GM23338 (cell line): ENCODE data around the gene COQ10B. TPM values are rescaled to one million over a fixed set of nuclear protein-coding genes. Genes with fewer than 3 reads are reported as not detected.
A peak's percentile ranks its signal among the peaks of the same experiment; 100 is the strongest.

Experiments
- ATAC-seq: fragments of 200-7000 bp; cut with Tn5 transposase; 3 replicates; pipeline ENCODE4 v1.9.1; 2020
- DNase-seq: peaks from one replicate; pipeline ENCODE4 v3.0.0-alpha.2; 2015; ENCODE audit warnings: low spot score
- H2AFZ ChIP-seq: fragments of 200-600 bp; sonication (generic); 2 replicates; pipeline ENCODE4 v1.8.0; 2016; ENCODE audit warnings: antibody characterized with exemption, mild to moderate bottlenecking, moderate library complexity
- H3F3A ChIP-seq: fragments of 200-600 bp; sonication (generic); replicated peaks from 2 replicates; pipeline ENCODE4 v1.8.0; 2017; ENCODE audit warnings: antibody characterized with exemption, mixed run types, low read depth
- H3K27ac ChIP-seq: fragments of 200-600 bp; sonication (generic); 2 replicates; pipeline ENCODE4 v1.6.1; 2016; ENCODE audit warnings: low read depth
- H3K27me3 ChIP-seq: fragments of 200-600 bp; sonication (generic); 2 replicates; pipeline ENCODE4 v1.8.0; 2016; ENCODE audit warnings: mild to moderate bottlenecking, mixed run types, moderate library complexity; ENCODE audit not compliant: insufficient read depth
- H3K36me3 ChIP-seq: fragments of 200-600 bp; sonication (generic); 2 replicates; pipeline ENCODE4 v1.8.0; 2016; ENCODE audit warnings: mild to moderate bottlenecking; ENCODE audit not compliant: insufficient read depth
- H3K4me1 ChIP-seq: fragments of 200-600 bp; sonication (generic); 2 replicates; pipeline ENCODE4 v1.8.0; 2016; ENCODE audit warnings: mild to moderate bottlenecking, moderate library complexity; ENCODE audit not compliant: insufficient read depth
- H3K4me2 ChIP-seq: fragments of 200-600 bp; sonication (generic); 2 replicates; pipeline ENCODE4 v1.7.1; 2017; ENCODE audit warnings: mixed run types
- H3K4me3 ChIP-seq: fragments of 200-600 bp; sonication (generic); 2 replicates; pipeline ENCODE4 v1.6.1; 2016; ENCODE audit warnings: mixed run types
- H3K79me2 ChIP-seq: fragments of 200-600 bp; sonication (generic); replicated peaks from 2 replicates; pipeline ENCODE4 v1.8.0; 2017; ENCODE audit warnings: mild to moderate bottlenecking; ENCODE audit not compliant: insufficient read depth
- H3K9me2 ChIP-seq: fragments of 200-600 bp; sonication (generic); 2 replicates; pipeline ENCODE4 v1.8.0; 2017; ENCODE audit not compliant: insufficient read depth
- H4K20me1 ChIP-seq: fragments of 200-600 bp; sonication (generic); replicated peaks from 2 replicates; pipeline ENCODE4 v1.8.0; 2017; ENCODE audit warnings: mild to moderate bottlenecking; ENCODE audit not compliant: insufficient read depth
- H3K27ac Mint-ChIP-seq: 2 replicates; pipeline ENCODE4 v1.8.0; 2020; ENCODE audit warnings: inconsistent platforms, mild to moderate bottlenecking, moderate library complexity, mixed read lengths
- H3K27me3 Mint-ChIP-seq: 3 replicates; pipeline ENCODE4 v1.8.0; 2022; ENCODE audit warnings: low read depth, mild to moderate bottlenecking, moderate library complexity, mixed read lengths, inconsistent platforms; ENCODE audit not compliant: insufficient read depth, poor library complexity
- H3K36me3 Mint-ChIP-seq: 3 replicates; pipeline ENCODE4 v1.8.0; 2021; ENCODE audit warnings: low read depth, mild to moderate bottlenecking, inconsistent platforms, moderate library complexity, mixed read lengths
- H3K4me1 Mint-ChIP-seq: 3 replicates; pipeline ENCODE4 v1.8.0; 2020; ENCODE audit warnings: mild to moderate bottlenecking, inconsistent platforms, mixed read lengths
- H3K4me3 Mint-ChIP-seq: 3 replicates; pipeline ENCODE4 v1.8.0; 2021; ENCODE audit warnings: moderate library complexity, mild to moderate bottlenecking, inconsistent platforms, mixed read lengths
- H3K9me3 Mint-ChIP-seq: 3 replicates; pipeline ENCODE4 v1.8.0; 2020; ENCODE audit warnings: moderate library complexity, mild to moderate bottlenecking, inconsistent platforms, mixed read lengths
- CREB1 ChIP-seq: fragments of 250-450 bp; sonication (Bioruptor Pico); IDR thresholded peaks from 2 replicates; pipeline ENCODE4 v1.5.0; 2020; ENCODE audit warnings: low read depth, mild to moderate bottlenecking, moderate library complexity
- EZH2phosphoT487 ChIP-seq: fragments of 200-600 bp; sonication (generic); IDR thresholded peaks from one replicate; pipeline ENCODE4 v1.8.1; 2018; ENCODE audit warnings: antibody characterized with exemption; ENCODE audit not compliant: unreplicated experiment
- JUNB ChIP-seq: IDR thresholded peaks from one replicate; pipeline ENCODE4 v1.6.1; 2016; ENCODE audit warnings: antibody characterized with exemption; ENCODE audit not compliant: unreplicated experiment
- POLR2AphosphoS5 ChIP-seq: IDR thresholded peaks from 2 replicates; pipeline ENCODE4 v1.6.1; 2016; ENCODE audit warnings: antibody characterized with exemption, low read depth
- STAT1 ChIP-seq: IDR thresholded peaks from one replicate; pipeline ENCODE4 v1.6.1; 2016; ENCODE audit warnings: antibody characterized with exemption; ENCODE audit not compliant: unreplicated experiment
- polyA plus RNA-seq: library from polyadenylated mRNA; unstranded; fragments of >200 nt; fragmentation: Nextera tagmentation; extraction: Ambion mirVana; gene quantifications from 2 replicates; pipeline ENCODE4 v1.2.1, GENCODE V29; 2016
- total RNA-seq: library from RNA; depleted of rRNA; stranded (reverse); fragments of >200 nt; shearing (Covaris generic); gene quantifications from 2 replicates; pipeline ENCODE4 v1.2.3, GENCODE V29; 2014
- TF ChIP-seq, protein P1 (sequence below): IDR thresholded peaks from one replicate; pipeline ENCODE4 v1.6.1; 2018; ENCODE audit warnings: antibody characterized with exemption; ENCODE audit not compliant: unreplicated experiment

COQ10B gene
- total and polyA plus RNA-seq, 2 experiments from 2014 or later: 26.1 to 27.6 TPM

DNA sequence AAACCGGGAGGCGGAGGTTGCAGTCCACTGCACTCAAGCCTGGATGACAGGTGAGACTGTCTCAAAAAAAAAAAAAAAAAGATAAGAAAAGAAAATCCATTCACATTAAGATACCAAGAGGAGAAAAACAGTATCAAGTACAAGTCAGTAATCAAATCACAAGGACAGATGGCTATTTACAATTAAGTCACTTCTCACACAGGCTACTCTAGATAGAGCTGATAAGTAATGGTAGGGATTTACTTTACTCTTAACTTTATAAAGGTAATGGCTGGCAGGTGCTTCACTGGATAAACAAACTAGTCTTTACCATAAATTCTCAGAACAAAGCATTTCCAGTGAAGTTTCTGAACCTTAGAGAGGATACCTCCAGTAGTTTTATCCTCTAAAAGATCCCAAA lies 30.0 kb upstream of the COQ10B start:
- H3K27ac ChIP-seq: no peak overlapping the region
- H3K79me2 ChIP-seq: peaks cover 97% of the 10 kb centered on the region
- H3K9me2 ChIP-seq: no peaks in the 10 kb centered on the region
- no peak overlapping the region for H3K4me3 Mint-ChIP-seq
- H3K27me3 Mint-ChIP-seq: no peaks in the 10 kb centered on the region
- peaks cover 60% of the 10 kb centered on the region for H4K20me1 ChIP-seq
- no peak overlapping the region for H2AFZ ChIP-seq
- ATAC-seq (no peak), DNase-seq (no peak)
- peaks cover 16% of the 10 kb centered on the region; the same call in 2 of the 3 replicates for H3K4me1 Mint-ChIP-seq
- no peak overlapping the region for H3K4me3 ChIP-seq
- H3K36me3 ChIP-seq: peaks cover 56% of the 10 kb centered on the region
- no peaks in the 10 kb centered on the region for H3K9me3 Mint-ChIP-seq
- 0 out of 2 replicates have a peak, but pooled peaks cover 3% of the 10 kb centered on the region for H3F3A ChIP-seq
- no peak overlapping the region for H3K4me2 ChIP-seq
- H3K36me3 Mint-ChIP-seq: peaks cover 42% of the 10 kb centered on the region
- TF ChIP-seq STAT1 (no peak), POLR2AphosphoS5 (no peak), EZH2phosphoT487 (no peak), JUNB (no peak), CREB1 (CRISPR knock-in tag) (no peak)
- TF ChIP-seq, protein P1, sequence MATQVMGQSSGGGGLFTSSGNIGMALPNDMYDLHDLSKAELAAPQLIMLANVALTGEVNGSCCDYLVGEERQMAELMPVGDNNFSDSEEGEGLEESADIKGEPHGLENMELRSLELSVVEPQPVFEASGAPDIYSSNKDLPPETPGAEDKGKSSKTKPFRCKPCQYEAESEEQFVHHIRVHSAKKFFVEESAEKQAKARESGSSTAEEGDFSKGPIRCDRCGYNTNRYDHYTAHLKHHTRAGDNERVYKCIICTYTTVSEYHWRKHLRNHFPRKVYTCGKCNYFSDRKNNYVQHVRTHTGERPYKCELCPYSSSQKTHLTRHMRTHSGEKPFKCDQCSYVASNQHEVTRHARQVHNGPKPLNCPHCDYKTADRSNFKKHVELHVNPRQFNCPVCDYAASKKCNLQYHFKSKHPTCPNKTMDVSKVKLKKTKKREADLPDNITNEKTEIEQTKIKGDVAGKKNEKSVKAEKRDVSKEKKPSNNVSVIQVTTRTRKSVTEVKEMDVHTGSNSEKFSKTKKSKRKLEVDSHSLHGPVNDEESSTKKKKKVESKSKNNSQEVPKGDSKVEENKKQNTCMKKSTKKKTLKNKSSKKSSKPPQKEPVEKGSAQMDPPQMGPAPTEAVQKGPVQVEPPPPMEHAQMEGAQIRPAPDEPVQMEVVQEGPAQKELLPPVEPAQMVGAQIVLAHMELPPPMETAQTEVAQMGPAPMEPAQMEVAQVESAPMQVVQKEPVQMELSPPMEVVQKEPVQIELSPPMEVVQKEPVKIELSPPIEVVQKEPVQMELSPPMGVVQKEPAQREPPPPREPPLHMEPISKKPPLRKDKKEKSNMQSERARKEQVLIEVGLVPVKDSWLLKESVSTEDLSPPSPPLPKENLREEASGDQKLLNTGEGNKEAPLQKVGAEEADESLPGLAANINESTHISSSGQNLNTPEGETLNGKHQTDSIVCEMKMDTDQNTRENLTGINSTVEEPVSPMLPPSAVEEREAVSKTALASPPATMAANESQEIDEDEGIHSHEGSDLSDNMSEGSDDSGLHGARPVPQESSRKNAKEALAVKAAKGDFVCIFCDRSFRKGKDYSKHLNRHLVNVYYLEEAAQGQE: no peak
- H3K27me3 ChIP-seq: no peaks in the 10 kb centered on the region
- H3K4me1 ChIP-seq: no peaks in the 10 kb centered on the region; the same call in 1 of the 2 replicates
- no peak overlapping the region for H3K27ac Mint-ChIP-seq

DNA sequence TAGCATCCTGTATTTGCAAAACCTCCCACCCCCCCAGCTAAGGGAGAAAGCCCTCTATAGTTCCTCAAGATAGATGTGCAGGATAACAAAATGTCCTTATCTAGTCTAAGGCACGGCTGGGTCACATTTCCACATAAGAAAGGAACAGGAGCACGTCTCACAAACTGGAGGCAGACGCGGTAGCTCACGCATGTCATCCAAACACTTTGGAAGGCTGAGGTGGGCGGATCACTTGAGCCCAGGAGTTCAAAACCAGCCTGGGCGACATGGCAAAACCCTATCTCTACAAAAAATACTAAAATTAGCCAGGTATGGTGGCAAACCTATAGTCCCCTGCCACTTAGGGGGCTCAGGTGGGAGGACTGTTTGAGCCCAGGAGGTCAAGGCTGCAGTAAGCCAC lies 27.8 kb upstream of the COQ10B start:
- Histone ChIP-seq H2AFZ (no peak overlapping the region), H3K27ac (peak overlapping the region; percentile 51; the same call in 1 of the 2 replicates), H3K4me1 (no peaks in the 10 kb centered on the region; the same call in 1 of the 2 replicates), H3K4me3 (no peak overlapping the region), H3K36me3 (peaks cover 34% of the 10 kb centered on the region), H3F3A (0 out of 2 replicates have a peak, but pooled peaks cover 3% of the 10 kb centered on the region), H3K79me2 (peaks cover 100% of the 10 kb centered on the region), H3K4me2 (no peak overlapping the region), H4K20me1 (peaks cover 80% of the 10 kb centered on the region), H3K27me3 (no peaks in the 10 kb centered on the region), H3K9me2 (no peaks in the 10 kb centered on the region)
- peaks cover 2% of the 10 kb centered on the region for H3K27me3 Mint-ChIP-seq
- no peak for TF ChIP-seq STAT1
- H3K27ac Mint-ChIP-seq: 0 out of 2 replicates have a peak overlapping the region, but pooled peaks have one; percentile 10
- no peaks in the 10 kb centered on the region for H3K9me3 Mint-ChIP-seq
- H3K4me3 Mint-ChIP-seq: no peak overlapping the region
- peaks cover 22% of the 10 kb centered on the region; the same call in 2 of the 3 replicates for H3K4me1 Mint-ChIP-seq
- no peak for ATAC-seq
- peaks cover 36% of the 10 kb centered on the region for H3K36me3 Mint-ChIP-seq
- no peak for DNase-seq
